CD4-positive, alpha-beta T cell treated with Interleukin-6 for 4 hours (primary cell): Measurements from ENCODE around the gene RASA4.
"Not testable (repeated sequence)": the region's sequence is repeated elsewhere in the genome, so short reads cannot be mapped to it uniquely, and the experiment has no call there.

ENCODE experiments used
- DNase-seq: peaks from one replicate; pipeline ENCODE4 v3.0.0-alpha.2; 2020; ENCODE audit warnings: mixed read lengths

Gene RASA4

GRCh38 chr7:102616507-102617125 is at the start of gene RASA4:
Gene RASA4 (minus strand): TSS chr7:102616756. CDS start chr7:102616689, 67 bp downstream.
- peak; percentile 14 for DNase-seq

- DNase-seq = not testable (repeated sequence)
Measured at GRCh38 chr7:102664765-102665164, 48.2 kb upstream of the RASA4 start.

GRCh38 chr7:102649924-102650323 is 33.4 kb upstream of the RASA4 start, which contains the start of gene SPDYE2B:
Gene SPDYE2B (plus strand): TSS chr7:102650319. CDS start chr7:102652349, 2,030 bp downstream.
- DNase-seq = not testable (repeated sequence)

GRCh38 chr7:102647813-102648212 is 31.3 kb upstream of the RASA4 start:
- not testable (repeated sequence) for DNase-seq

- DNase-seq = not testable (repeated sequence)
Measured at GRCh38 chr7:102643404-102643803, 26.8 kb upstream of the RASA4 start.

- DNase-seq = not testable (repeated sequence)
Measured at GRCh38 chr7:102642691-102643090, 26.1 kb upstream of the RASA4 start, which contains the start of gene UPK3BL1. Gene UPK3BL1 (minus strand): TSS chr7:102642791. CDS start chr7:102642741, 50 bp downstream.

- not testable (repeated sequence) for DNase-seq
Measured at GRCh38 chr7:102638848-102639247, 22.3 kb upstream of the RASA4 start.

GRCh38 chr7:102636956-102637355 is 20.4 kb upstream of the RASA4 start:
- not testable (repeated sequence) for DNase-seq

GRCh38 chr7:102635354-102635753 is 18.8 kb upstream of the RASA4 start:
- not testable (repeated sequence) for DNase-seq

GRCh38 chr7:102634299-102634698 is 17.7 kb upstream of the RASA4 start:
- not testable (repeated sequence) for DNase-seq

- not testable (repeated sequence) for DNase-seq
Measured at GRCh38 chr7:102630622-102631021, 14.1 kb upstream of the RASA4 start.

GRCh38 chr7:102627271-102627904 is 10.8 kb upstream of the RASA4 start:
- DNase-seq = not testable (repeated sequence)

- not testable (repeated sequence) for DNase-seq
Measured at GRCh38 chr7:102618122-102618521, 1.6 kb upstream of the RASA4 start.

GRCh38 chr7:102615930-102616329 is 626 bp downstream of the RASA4 start:
- DNase-seq = not testable (repeated sequence)

- not testable (repeated sequence) for DNase-seq
Measured at GRCh38 chr7:102614873-102615272, 1.7 kb downstream of the RASA4 start.

GRCh38 chr7:102614346-102614697 is 2.2 kb downstream of the RASA4 start:
- not testable (repeated sequence) for DNase-seq

GRCh38 chr7:102613575-102614345 is 2.8 kb downstream of the RASA4 start:
- DNase-seq = not testable (repeated sequence)

GRCh38 chr7:102611675-102612325 is 4.8 kb downstream of the RASA4 start:
- not testable (repeated sequence) for DNase-seq

GRCh38 chr7:102611013-102611674 is 5.4 kb downstream of the RASA4 start:
- DNase-seq = not testable (repeated sequence)

- DNase-seq = not testable (repeated sequence)
Measured at GRCh38 chr7:102610441-102610840, 6.1 kb downstream of the RASA4 start.

GRCh38 chr7:102609734-102610133 is 6.8 kb downstream of the RASA4 start:
- not testable (repeated sequence) for DNase-seq

- DNase-seq = not testable (repeated sequence)
Measured at GRCh38 chr7:102606848-102607247, 9.7 kb downstream of the RASA4 start.
